Measurements from ENCODE around the gene ATAD3A.
"Not testable (repeated sequence)": the region's sequence is repeated elsewhere in the genome, so short reads cannot be mapped to it uniquely, and the experiment has no call there.

DNA sequence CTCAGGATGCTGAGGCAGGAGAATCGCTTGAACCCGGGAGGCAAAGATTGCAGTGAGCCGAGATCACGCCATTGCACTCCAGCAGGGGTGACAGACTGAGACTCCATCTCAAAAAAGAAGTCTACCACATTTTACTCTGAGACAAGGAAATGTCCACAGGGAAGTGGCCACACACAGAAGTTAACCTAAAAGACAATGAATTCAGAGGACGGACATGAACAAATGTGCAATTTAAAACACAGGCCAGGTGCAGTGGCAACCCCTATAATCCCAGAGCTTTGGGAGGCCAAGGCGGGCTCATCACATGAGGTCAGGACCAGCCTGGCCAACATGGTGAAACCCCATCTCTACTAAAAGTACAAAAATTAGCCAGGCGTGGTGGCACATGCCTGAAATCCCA lies 45.7 kb downstream of the ATAD3A start:
- TF ChIP-seq ZNF133 (CRISPR knock-in tag; IDR thresholded peaks at IDR 0.05); EP300 (IDR thresholded peaks at IDR 0.05; ENCODE audit: low read length); ZBTB17 (CRISPR knock-in tag; IDR thresholded peaks at IDR 0.05); HNRNPL (IDR thresholded peaks at IDR 0.05; ENCODE audit: low read depth, low read length); EZH2 (IDR thresholded peaks at IDR 0.05; ENCODE audit: borderline replicate concordance, low read depth, low read length); ELF1 (tag; IDR thresholded peaks at IDR 0.05); ARNT (IDR thresholded peaks at IDR 0.05); RFX7 (CRISPR knock-in tag; IDR thresholded peaks at IDR 0.05); FIP1L1 (IDR thresholded peaks at IDR 0.05; ENCODE audit: low read depth, low read length, poor library complexity, severe bottlenecking): not testable (repeated sequence)
- TF ChIP-seq, protein P1, sequence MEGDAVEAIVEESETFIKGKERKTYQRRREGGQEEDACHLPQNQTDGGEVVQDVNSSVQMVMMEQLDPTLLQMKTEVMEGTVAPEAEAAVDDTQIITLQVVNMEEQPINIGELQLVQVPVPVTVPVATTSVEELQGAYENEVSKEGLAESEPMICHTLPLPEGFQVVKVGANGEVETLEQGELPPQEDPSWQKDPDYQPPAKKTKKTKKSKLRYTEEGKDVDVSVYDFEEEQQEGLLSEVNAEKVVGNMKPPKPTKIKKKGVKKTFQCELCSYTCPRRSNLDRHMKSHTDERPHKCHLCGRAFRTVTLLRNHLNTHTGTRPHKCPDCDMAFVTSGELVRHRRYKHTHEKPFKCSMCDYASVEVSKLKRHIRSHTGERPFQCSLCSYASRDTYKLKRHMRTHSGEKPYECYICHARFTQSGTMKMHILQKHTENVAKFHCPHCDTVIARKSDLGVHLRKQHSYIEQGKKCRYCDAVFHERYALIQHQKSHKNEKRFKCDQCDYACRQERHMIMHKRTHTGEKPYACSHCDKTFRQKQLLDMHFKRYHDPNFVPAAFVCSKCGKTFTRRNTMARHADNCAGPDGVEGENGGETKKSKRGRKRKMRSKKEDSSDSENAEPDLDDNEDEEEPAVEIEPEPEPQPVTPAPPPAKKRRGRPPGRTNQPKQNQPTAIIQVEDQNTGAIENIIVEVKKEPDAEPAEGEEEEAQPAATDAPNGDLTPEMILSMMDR (IDR thresholded peaks at IDR 0.05 in 2 of 3, conservative IDR thresholded peaks at IDR 0.05 in 1 of 3; ENCODE audit: insufficient read depth in 2 of 3, low read depth in 1 of 3, low read length in 3 of 3), result not testable (repeated sequence)

All from K562 (cell line).